PC-3 (cell line): ENCODE data around the gene NUDT22.

Experiments used
- CTCF ChIP-seq: fragments of 300-600 bp; sonication (generic); conservative IDR thresholded peaks from 2 replicates; pipeline ENCODE4 v1.5.1; 2017; ENCODE audit warnings: antibody characterized with exemption, low read depth, mild to moderate bottlenecking, low read length
- EZH2 ChIP-seq: fragments of 300-600 bp; sonication (generic); IDR thresholded peaks from one replicate; pipeline ENCODE4 v1.6.1; 2017; ENCODE audit warnings: antibody characterized with exemption, mild to moderate bottlenecking, low read length; ENCODE audit not compliant: unreplicated experiment
- EZH2phosphoT487 ChIP-seq: fragments of 300-600 bp; sonication (generic); IDR thresholded peaks from 2 replicates; pipeline ENCODE4 v1.6.1; 2018; ENCODE audit warnings: mild to moderate bottlenecking, antibody characterized with exemption, low read length, borderline replicate concordance

DNA sequence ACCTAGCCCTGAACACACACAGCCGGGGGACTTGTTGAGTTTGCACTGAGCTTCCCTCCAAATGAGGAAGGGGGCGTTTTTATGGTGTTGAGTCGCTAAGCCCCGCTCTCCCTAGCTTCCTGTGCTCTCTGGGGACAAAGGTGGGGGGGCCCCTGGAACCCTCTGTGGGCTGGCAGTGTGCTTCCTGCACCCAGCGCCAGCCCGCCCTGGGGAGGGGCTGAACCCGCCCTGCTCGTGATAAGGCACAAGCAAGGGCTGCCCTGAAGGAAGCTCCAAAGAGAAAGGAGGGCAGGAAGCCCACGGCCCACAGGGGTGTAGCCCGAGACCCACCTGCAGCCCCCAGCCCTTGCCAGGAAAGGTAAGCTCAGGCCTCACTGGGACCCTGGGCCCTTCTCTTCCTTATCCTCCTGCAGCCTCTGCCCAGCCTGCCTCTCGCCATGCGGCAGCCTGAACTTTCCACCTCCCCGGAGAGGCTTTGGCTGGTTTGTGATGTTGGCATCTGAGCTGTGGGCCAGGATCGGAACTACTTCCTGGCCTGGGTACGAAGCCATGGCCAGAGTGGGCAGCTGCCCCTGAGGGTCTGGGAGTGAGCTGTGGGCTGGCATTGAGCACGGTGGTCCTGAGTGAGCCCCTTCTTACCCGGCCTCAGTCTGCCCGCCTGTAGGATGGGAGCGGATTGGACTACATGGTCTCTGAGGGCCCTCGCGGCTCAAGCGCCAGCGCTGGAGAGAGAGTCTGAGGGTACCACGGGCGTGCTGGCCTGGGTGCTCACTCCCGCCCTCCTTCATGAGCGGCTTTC, 19.4 kb upstream of the NUDT22 start, which contains the start of gene FERMT3:
- no peak for TF ChIP-seq EZH2
- TF ChIP-seq CTCF: no peak
- no peak for TF ChIP-seq EZH2phosphoT487
